Erythroblast (primary cell): ENCODE measurements around the gene ATR.
A peak's percentile ranks its signal among the peaks of the same experiment; 100 is the strongest.
"Not testable (repeated sequence)": the region's sequence is repeated elsewhere in the genome, so short reads cannot be mapped to it uniquely, and the experiment has no call there.

Source experiments
- DNase-seq, 2 experiments: peaks; one replicate each; lab custom pipeline; 2025; lab: John Stamatoyannopoulos, UW
- GATA1 ChIP-seq: IDR thresholded peaks from 2 replicates; pipeline ENCODE4 v1.6.1; 2011; ENCODE audit warnings: low read depth, mild to moderate bottlenecking, control low read depth, low read length, moderate library complexity
- POLR2A ChIP-seq: IDR thresholded peaks from 2 replicates; pipeline ENCODE4 v1.6.1; 2011; ENCODE audit warnings: mild to moderate bottlenecking, low read length

ATR gene

GRCh38 chr3:142578329-142579223, at the start of gene ATR:
Gene ATR, minus strand, starts transcription at chr3:142578733. Its CDS starts 29 bp downstream, at chr3:142578704.
- no peak for TF ChIP-seq GATA1
- peak; percentile 85 for TF ChIP-seq POLR2A
- DNase-seq, result peak; percentile 95 to 97

GRCh38 chr3:142626971-142627370, 48.4 kb upstream of the ATR start:
- TF ChIP-seq POLR2A (no peak), GATA1 (no peak)

DNA sequence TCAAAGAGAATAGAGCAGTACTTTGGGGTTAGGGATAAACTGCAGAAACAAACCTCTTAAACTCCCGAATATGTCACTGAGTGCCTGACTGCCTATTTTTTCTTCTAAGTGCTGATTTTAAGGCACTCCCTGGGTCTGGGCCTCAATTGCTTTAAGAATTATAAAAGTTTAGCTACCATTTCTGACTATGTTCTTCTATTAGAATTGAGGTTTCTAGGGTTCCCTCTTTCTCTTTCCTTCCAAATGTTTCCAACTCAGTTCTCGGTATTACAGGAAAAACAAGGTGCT, 46.6 kb upstream of the ATR start:
- DNase-seq, result no peak

More at GRCh38 chr3:142626971-142627370, 48.4 kb upstream of the ATR start:
- peak; percentile 9 to 16 for DNase-seq

DNA sequence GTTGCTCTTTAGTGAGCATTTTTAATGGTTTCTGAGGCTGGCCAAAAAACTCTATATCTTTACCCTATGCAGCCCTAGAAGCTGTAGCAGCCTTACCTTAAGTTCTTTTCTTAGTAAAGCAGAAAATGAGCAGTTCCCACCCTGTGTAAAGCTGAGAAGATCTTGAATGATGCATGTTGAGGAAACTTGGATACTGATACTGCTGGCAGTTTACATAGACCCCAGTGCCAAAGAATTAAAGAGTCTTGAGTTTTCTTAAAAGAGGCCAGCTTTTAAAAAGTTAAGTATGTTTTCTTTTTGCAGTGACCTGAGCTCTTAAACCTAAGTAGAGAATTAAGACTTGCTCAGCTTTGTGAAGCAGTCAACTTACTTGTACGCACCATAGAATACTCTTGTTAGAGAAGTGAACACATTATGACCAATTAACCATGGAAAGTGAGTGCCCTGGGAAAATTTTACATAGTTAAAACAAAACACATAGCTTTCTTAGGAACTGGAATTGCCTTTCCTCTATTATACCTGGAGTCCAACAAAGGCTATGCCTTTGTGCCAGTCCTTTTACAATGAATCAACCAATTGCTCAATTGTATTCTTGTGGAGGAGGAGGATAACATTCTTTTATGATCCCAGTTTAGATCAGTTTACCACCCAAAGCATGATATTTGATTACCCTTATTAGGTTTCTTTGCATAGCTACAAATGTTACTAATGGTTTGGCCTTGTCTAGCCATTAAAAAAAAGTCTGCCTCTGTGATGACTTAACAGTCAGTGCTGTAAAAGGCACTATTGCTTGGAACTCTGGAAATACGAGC, 46.0 kb upstream of the ATR start:
- no peak for TF ChIP-seq GATA1
- no peak for TF ChIP-seq POLR2A
- DNase-seq, result no peak

More for the DNA sequence above, 46.6 kb upstream of the ATR start:
- TF ChIP-seq POLR2A, result no peak
- TF ChIP-seq GATA1, result no peak

DNA sequence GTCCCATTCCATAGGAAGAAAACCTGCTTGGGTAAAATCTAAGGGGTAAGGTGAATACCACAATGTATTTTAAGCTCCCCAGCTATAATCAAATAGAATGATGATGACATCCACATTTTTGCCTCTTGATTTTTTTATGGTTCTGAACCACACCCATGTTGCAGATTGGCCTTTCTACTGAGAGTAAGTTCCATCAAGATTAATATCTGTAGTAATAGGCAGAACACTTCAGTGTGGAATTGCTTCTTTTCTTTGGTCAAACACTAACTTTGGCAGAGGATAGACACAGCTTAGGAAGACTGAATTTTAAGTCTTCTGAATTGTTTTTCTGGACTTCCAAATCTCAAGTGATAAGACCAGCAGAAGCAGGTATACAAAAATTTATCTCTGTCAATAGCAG, 44.7 kb upstream of the ATR start:
- DNase-seq, result no peak
- TF ChIP-seq GATA1 (no peak), POLR2A (no peak)

DNA sequence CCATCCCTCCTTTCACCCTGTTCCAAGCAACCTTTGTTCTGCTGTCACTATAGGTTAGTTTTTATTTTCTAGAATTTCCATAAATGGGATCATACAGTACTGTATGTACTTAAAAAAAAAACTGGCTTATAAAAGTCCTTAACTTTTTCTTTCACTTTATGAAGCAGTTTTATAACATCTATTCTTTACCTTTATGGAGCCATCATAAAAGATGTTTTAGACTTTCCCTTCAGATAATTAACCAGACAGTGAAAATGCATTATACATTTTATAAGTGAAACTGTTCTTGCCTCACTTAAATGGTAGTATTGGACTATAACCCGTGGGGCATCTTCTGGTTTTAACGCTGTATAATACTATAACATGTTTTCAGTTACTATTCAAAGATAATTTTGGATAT, 43.9 kb upstream of the ATR start:
- no peak for TF ChIP-seq POLR2A
- TF ChIP-seq GATA1, result no peak
- no peak for DNase-seq

- DNase-seq, result peak; percentile 32 to 76
- TF ChIP-seq POLR2A, result no peak
- TF ChIP-seq GATA1, result no peak
Observed at GRCh38 chr3:142618917-142619461, 40.5 kb upstream of the ATR start.

DNA sequence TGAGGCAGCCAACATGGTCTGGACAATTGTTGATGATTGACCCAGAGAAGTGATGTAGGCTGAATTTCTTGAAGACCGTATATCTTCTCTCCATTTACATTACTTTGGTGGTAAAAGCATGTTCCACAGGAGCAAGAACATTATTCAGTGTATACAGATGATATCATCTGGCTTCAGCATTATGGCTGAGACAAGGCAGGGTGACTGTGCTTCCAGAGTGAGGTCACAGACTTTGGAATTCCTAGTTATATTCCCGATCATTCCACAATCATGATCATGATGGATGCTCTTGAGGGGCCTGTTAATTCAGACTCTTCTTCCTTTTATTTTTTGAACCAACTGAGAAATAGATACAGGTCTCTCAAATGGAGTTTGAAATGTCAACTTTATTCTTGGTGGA, 36.6 kb upstream of the ATR start:
- DNase-seq, result no peak
- no peak for TF ChIP-seq GATA1

GRCh38 chr3:142614059-142614626, 35.6 kb upstream of the ATR start:
- no peak for TF ChIP-seq GATA1
- TF ChIP-seq POLR2A, result no peak
- DNase-seq, result no peak

DNA sequence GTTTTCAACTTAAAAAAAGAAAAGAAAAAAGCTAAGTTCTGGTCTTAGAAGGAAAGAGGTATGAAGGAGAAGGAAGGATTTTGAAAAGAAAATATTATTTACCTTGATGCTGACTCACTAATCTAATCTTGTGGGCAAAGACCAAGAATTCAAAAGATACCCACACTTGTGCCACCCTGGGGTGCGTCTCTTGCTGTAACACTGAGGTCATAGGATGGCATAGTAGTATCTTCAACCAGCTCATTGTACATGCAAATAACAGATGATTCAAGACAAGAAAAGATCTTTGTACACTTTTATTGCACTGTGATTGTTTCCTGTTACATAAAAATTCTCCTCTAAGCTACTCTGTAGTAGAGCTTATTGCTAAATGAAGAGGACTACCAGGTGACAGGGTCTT, 35.0 kb upstream of the ATR start:
- no peak for DNase-seq
- TF ChIP-seq GATA1, result no peak
- no peak for TF ChIP-seq POLR2A

- TF ChIP-seq POLR2A (no peak), GATA1 (no peak)
- DNase-seq, result no peak
Observed at GRCh38 chr3:142611206-142611605, 32.7 kb upstream of the ATR start.

GRCh38 chr3:142609136-142609535, 30.6 kb upstream of the ATR start:
- TF ChIP-seq GATA1 (no peak), POLR2A (no peak)

DNA sequence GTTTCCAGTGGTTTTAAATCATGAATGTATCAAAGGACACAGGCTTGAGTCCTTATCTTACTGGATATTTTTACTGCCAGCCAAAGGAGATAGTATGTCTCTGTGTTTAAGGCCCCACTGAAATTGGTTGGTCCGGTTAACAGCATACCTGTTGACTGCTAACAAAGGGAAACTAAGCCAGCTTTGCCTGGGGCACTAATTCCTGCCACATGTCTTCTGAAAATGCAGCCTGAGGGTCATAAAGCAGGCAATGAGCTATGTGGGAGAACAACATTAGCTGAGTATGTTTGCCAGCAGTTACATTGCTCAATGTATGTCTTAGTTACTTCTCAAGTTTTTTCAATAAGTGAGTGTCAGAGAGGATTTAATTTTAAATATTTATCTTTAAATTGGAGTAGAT, 30.1 kb upstream of the ATR start:
- no peak for DNase-seq
- TF ChIP-seq GATA1 (no peak), POLR2A (no peak)

More at GRCh38 chr3:142609136-142609535, 30.6 kb upstream of the ATR start:
- no peak for DNase-seq

DNA sequence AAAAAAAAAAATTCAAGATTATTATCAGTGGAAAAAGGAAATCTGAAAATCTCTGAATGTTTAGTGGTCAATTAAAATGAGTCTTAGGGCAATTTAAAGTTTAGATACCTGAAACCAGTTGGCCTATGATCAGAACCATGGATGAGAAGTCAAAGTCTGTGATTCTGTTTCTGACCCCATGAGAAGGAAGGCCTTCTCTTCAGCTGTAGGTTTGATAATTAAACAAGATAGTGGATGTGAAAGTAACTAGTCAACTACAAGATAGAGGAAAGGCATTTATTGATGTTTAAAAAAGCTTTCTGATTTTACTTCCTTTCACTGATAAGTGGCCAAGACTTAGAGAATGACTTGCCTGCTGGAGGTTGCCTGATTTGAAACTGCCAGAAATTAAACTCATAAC, 26.4 kb upstream of the ATR start:
- no peak for TF ChIP-seq GATA1
- no peak for TF ChIP-seq POLR2A
- DNase-seq, result no peak

DNA sequence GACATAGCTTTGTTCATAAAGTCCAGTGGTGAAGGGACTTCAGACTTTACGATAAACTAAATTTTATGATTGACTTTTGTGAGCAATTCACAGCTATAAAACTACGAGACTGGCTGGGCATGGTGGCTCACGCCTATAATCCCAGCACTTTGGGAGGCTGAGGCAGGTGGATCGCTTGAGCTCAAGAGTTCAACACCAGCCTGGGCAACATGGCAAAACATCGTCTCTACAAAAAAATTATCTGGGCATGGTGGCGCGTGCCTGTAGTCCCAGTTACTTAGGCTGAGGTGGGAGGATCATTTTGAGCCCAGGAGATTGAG, 24.8 kb upstream of the ATR start:
- DNase-seq, result not testable (repeated sequence)
